SK-N-SH treated with all-trans-retinoic acid at 6 μM for 48 hours (cell line): ENCODE measurements around the gene PRDM8.
A peak's percentile ranks its signal among the peaks of the same experiment; 100 is the strongest.

ENCODE experiments used
- ATAC-seq: fragments of 200-7000 bp; cut with Tn5 transposase; 3 replicates; pipeline ENCODE4 v1.9.1; 2020; ENCODE audit warnings: mild to moderate bottlenecking, moderate library complexity
- ARNTL ChIP-seq: fragments of 450-650 bp; formaldehyde crosslinking; IDR thresholded peaks from 2 replicates; pipeline ENCODE4 v1.5.0; 2020; ENCODE audit warnings: low read depth, mild to moderate bottlenecking, moderate library complexity, borderline replicate concordance
- BACH2 ChIP-seq: fragments of 250-450 bp; sonication (Bioruptor Pico); IDR thresholded peaks from 2 replicates; pipeline ENCODE4 v1.9.0; 2021; ENCODE audit warnings: mild to moderate bottlenecking, borderline replicate concordance
- ESRRG ChIP-seq: fragments of 250-450 bp; sonication (Bioruptor Pico); IDR thresholded peaks from 2 replicates; pipeline ENCODE4 v1.6.1; 2021; ENCODE audit warnings: mild to moderate bottlenecking
- GLIS3 ChIP-seq: fragments of 250-450 bp; sonication (Bioruptor Pico); IDR thresholded peaks from 2 replicates; pipeline ENCODE4 v1.5.0; 2020; ENCODE audit warnings: mild to moderate bottlenecking, moderate library complexity
- OSR1 ChIP-seq: fragments of 250-450 bp; sonication (Bioruptor Pico); IDR thresholded peaks from 2 replicates; pipeline ENCODE4 v1.8.0; 2022; ENCODE audit warnings: moderate library complexity, mild to moderate bottlenecking, inconsistent platforms
- SNAI2 ChIP-seq: fragments of 250-450 bp; sonication (Bioruptor Pico); IDR thresholded peaks from 2 replicates; pipeline ENCODE4 v1.5.0; 2020; ENCODE audit warnings: mild to moderate bottlenecking, moderate library complexity
- TCF4 ChIP-seq: fragments of 250-450 bp; sonication (Bioruptor Pico); IDR thresholded peaks from 2 replicates; pipeline ENCODE4 v1.8.0; 2021; ENCODE audit warnings: mild to moderate bottlenecking, moderate library complexity, borderline replicate concordance
- TOX ChIP-seq: fragments of 250-450 bp; sonication (Bioruptor Pico); IDR thresholded peaks from 2 replicates; pipeline ENCODE4 v1.8.0; 2021; ENCODE audit warnings: mild to moderate bottlenecking, moderate library complexity, borderline replicate concordance
- ZC3H10 ChIP-seq: fragments of 250-450 bp; sonication (Bioruptor Pico); IDR thresholded peaks from 2 replicates; pipeline ENCODE4 v1.5.1; 2021; ENCODE audit warnings: mild to moderate bottlenecking, moderate library complexity
- ZFP3 ChIP-seq: fragments of 250-450 bp; sonication (Bioruptor Pico); IDR thresholded peaks from 2 replicates; pipeline ENCODE4 v1.5.0; 2020; ENCODE audit warnings: mild to moderate bottlenecking, moderate library complexity
- ZFP30 ChIP-seq: fragments of 450-650 bp; formaldehyde crosslinking; IDR thresholded peaks from 2 replicates; pipeline ENCODE4 v1.5.0; 2022; ENCODE audit warnings: mild to moderate bottlenecking, moderate library complexity
- ZNF565 ChIP-seq: fragments of 450-650 bp; formaldehyde crosslinking; conservative IDR thresholded peaks from 2 replicates; pipeline ENCODE4 v1.5.0; 2020; ENCODE audit warnings: low read depth, mild to moderate bottlenecking, moderate library complexity
- ZNF8 ChIP-seq: fragments of 450-650 bp; formaldehyde crosslinking; IDR thresholded peaks from 2 replicates; pipeline ENCODE4 v1.5.0; 2020; ENCODE audit warnings: mild to moderate bottlenecking, moderate library complexity
- TF ChIP-seq, protein P1 (sequence below): fragments of 250-450 bp; sonication (Bioruptor Pico); IDR thresholded peaks from 2 replicates; pipeline ENCODE4 v1.8.0; 2020; ENCODE audit warnings: mild to moderate bottlenecking, moderate library complexity, borderline replicate concordance
- TF ChIP-seq, protein P2 (sequence below): fragments of 250-450 bp; sonication (Bioruptor Pico); IDR thresholded peaks from 2 replicates; pipeline ENCODE4 v1.8.0; 2021; ENCODE audit warnings: low read depth, mild to moderate bottlenecking, moderate library complexity, borderline replicate concordance
- TF ChIP-seq, protein P3 (sequence below): fragments of 250-450 bp; sonication (Bioruptor Pico); IDR thresholded peaks from 2 replicates; pipeline ENCODE4 v1.5.1; 2021; ENCODE audit warnings: mild to moderate bottlenecking, moderate library complexity
- TF ChIP-seq, protein P4 (sequence below): fragments of 250-450 bp; sonication (Bioruptor Pico); IDR thresholded peaks from 2 replicates; pipeline ENCODE4 v1.5.0; 2020; ENCODE audit warnings: mild to moderate bottlenecking, moderate library complexity

PRDM8 gene

DNA sequence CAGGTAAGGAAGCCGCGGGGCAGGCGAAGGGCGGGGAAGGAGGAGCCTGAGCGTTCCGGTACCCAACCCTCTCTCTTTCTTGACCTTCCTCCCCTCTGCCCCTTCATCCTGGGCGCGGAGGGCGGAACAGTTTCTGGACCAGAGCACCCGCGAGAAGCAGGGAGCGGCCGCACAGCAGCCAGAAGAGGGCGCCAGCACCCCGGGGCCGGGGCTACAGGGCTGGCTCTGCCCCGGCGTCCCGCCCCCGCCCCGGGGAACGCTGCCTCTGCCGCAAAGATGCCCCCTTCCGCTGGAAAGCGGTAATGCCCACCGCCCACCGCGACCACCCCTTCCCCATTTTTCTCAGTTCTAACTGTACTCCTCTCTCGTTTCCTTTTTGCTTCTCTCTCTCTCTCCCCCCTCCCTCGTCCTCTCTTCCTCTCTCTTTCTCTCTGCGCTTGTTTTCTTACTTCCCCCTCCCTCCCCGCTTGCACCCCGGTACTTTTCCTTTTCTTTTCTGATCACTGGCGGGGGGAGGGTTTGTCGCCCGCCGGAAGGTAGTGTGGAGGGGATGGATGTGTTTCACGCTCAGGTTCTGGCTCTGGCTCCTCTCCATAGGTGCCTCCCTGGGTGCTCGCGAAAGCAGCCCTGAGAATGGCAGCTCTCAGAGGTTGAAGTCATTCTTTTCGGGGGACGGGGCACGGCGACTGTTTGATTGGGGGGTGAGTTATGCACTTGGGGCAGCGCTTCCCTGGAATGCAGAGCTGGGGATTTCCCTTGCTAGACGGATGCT, 13.1 kb upstream of the PRDM8 start:
- peak; percentile 96 for ATAC-seq
- TF ChIP-seq OSR1 (no peak), ZFP30 (CRISPR knock-in tag) (no peak), ZFP3 (CRISPR knock-in tag) (no peak), ARNTL (CRISPR knock-in tag) (no peak), TOX (CRISPR knock-in tag) (no peak), ESRRG (CRISPR knock-in tag) (no peak), TCF4 (CRISPR knock-in tag) (no peak), ZC3H10 (CRISPR knock-in tag) (no peak), ZNF565 (CRISPR knock-in tag) (no peak), GLIS3 (CRISPR knock-in tag) (no peak), ZNF8 (CRISPR knock-in tag) (no peak), SNAI2 (CRISPR knock-in tag) (no peak)
- TF ChIP-seq, protein P1, sequence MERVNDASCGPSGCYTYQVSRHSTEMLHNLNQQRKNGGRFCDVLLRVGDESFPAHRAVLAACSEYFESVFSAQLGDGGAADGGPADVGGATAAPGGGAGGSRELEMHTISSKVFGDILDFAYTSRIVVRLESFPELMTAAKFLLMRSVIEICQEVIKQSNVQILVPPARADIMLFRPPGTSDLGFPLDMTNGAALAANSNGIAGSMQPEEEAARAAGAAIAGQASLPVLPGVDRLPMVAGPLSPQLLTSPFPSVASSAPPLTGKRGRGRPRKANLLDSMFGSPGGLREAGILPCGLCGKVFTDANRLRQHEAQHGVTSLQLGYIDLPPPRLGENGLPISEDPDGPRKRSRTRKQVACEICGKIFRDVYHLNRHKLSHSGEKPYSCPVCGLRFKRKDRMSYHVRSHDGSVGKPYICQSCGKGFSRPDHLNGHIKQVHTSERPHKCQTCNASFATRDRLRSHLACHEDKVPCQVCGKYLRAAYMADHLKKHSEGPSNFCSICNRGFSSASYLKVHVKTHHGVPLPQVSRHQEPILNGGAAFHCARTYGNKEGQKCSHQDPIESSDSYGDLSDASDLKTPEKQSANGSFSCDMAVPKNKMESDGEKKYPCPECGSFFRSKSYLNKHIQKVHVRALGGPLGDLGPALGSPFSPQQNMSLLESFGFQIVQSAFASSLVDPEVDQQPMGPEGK (CRISPR knock-in tag), result no peak
- TF ChIP-seq, protein P2, sequence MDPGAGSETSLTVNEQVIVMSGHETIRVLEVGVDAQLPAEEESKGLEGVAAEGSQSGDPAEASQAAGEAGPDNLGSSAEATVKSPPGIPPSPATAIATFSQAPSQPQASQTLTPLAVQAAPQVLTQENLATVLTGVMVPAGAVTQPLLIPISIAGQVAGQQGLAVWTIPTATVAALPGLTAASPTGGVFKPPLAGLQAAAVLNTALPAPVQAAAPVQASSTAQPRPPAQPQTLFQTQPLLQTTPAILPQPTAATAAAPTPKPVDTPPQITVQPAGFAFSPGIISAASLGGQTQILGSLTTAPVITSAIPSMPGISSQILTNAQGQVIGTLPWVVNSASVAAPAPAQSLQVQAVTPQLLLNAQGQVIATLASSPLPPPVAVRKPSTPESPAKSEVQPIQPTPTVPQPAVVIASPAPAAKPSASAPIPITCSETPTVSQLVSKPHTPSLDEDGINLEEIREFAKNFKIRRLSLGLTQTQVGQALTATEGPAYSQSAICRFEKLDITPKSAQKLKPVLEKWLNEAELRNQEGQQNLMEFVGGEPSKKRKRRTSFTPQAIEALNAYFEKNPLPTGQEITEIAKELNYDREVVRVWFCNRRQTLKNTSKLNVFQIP (CRISPR knock-in tag), result no peak
- TF ChIP-seq, protein P3, sequence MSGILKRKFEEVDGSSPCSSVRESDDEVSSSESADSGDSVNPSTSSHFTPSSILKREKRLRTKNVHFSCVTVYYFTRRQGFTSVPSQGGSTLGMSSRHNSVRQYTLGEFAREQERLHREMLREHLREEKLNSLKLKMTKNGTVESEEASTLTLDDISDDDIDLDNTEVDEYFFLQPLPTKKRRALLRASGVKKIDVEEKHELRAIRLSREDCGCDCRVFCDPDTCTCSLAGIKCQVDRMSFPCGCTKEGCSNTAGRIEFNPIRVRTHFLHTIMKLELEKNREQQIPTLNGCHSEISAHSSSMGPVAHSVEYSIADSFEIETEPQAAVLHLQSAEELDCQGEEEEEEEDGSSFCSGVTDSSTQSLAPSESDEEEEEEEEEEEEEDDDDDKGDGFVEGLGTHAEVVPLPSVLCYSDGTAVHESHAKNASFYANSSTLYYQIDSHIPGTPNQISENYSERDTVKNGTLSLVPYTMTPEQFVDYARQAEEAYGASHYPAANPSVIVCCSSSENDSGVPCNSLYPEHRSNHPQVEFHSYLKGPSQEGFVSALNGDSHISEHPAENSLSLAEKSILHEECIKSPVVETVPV, result no peak
- TF ChIP-seq, protein P4, sequence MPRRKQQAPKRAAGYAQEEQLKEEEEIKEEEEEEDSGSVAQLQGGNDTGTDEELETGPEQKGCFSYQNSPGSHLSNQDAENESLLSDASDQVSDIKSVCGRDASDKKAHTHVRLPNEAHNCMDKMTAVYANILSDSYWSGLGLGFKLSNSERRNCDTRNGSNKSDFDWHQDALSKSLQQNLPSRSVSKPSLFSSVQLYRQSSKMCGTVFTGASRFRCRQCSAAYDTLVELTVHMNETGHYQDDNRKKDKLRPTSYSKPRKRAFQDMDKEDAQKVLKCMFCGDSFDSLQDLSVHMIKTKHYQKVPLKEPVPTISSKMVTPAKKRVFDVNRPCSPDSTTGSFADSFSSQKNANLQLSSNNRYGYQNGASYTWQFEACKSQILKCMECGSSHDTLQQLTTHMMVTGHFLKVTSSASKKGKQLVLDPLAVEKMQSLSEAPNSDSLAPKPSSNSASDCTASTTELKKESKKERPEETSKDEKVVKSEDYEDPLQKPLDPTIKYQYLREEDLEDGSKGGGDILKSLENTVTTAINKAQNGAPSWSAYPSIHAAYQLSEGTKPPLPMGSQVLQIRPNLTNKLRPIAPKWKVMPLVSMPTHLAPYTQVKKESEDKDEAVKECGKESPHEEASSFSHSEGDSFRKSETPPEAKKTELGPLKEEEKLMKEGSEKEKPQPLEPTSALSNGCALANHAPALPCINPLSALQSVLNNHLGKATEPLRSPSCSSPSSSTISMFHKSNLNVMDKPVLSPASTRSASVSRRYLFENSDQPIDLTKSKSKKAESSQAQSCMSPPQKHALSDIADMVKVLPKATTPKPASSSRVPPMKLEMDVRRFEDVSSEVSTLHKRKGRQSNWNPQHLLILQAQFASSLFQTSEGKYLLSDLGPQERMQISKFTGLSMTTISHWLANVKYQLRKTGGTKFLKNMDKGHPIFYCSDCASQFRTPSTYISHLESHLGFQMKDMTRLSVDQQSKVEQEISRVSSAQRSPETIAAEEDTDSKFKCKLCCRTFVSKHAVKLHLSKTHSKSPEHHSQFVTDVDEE (CRISPR knock-in tag), result no peak

DNA sequence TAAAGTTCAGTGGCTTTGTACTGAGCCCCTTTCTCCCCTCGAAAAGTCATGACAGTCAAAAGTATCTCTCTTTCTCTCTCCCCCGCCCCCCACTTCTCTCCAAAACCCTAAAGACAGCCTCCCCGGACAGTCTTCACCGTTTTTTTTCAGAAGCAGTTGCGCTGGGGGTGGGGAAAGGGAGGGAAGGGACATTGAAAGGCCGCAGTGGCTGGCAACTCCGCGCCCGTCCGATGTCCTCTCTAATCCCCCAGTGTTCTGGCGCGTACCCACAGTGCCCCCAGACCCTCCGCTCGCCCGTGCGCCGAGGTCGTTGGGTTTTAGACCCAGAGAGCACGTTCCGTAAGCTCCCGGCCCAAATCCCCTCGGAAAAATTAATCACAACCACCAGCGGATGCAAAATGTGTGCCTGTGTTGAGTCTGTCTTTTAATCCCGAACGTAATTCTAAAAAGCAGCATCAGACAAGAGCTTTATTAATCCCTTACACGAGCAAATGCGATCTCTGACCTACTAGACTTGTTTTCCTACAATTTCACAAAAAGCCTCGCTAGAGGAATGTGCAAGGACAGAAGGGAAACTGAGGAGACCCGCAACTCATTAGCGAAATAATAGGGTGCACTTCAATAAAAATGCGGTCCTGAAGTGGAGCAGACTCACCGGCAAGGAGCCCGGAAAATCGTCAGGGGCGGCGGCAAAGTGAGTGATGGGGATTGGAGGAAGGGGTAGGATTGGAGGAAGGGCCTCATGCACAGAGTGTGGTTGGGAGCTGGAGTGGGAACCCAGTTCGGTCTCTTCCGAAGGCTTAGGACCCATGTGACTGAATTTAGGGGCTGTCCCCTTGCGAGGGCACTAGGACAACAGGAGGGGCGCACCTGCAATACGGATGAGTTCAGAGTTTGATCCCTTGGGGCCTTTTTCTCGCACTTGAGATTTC, 12.2 kb upstream of the PRDM8 start:
- peak; percentile 21 for ATAC-seq
- TF ChIP-seq ZNF8 (CRISPR knock-in tag) (no peak), BACH2 (no peak), TOX (CRISPR knock-in tag) (no peak), SNAI2 (CRISPR knock-in tag) (no peak), ZNF565 (CRISPR knock-in tag) (no peak)
- TF ChIP-seq, all 23 proteins: peak for 0

DNA sequence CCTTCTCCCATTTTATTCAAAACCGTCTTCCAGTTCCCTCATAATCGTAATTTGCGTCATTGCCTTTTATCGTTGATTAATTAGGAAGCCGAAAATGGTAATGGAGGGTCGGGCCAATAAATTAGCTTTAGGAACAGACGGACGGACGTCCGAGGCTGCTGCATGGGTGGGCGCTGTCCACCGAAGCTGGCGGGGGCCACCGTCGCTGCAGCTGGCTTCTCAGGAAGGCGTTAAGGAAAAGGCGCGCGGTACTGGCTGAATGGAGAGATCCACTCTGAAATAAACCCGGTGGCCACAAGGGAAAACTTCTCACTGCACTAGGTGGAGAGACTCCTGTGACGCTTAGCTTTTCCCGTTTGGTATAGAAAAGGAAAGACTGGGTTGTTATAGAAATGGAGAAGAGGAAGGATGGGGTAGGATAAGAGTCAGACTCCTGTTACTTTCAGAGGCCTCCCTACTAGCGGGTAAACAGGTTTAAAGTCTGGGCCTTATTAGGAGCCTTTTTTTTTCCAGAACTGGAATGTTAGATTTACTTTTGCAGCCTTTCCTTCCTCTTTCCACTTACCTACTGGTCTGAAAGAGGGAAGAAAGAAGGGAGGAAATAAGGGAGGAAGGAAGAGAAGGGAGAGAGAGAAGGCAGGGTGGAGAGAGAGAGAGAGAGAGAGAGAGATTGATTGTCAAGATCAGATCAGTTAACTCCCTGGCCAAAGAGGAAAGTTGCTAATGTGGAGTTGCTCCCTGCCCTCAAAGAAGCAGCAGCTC, 11.3 kb upstream of the PRDM8 start:
- no peak for ATAC-seq
- no peak for TF ChIP-seq TCF4 (CRISPR knock-in tag)
